Mesenchymal stem cell (in vitro differentiated cells and primary cell): ENCODE measurements around the gene C16orf96.
A peak's percentile ranks its signal among the peaks of the same experiment; 100 is the strongest.

ENCODE experiments used
- DNase-seq: peaks from one replicate; pipeline ENCODE4 v3.0.0-alpha.2; 2013
- H2AFZ ChIP-seq: one replicate; pipeline ENCODE4 v1.6.1; 2013; ENCODE audit warnings: low read depth, mild to moderate bottlenecking, control low read depth, inconsistent platforms, low read length, moderate library complexity
- H2AK5ac ChIP-seq: 2 replicates; pipeline ENCODE4 v1.6.1; 2013; ENCODE audit warnings: low read length, moderate library complexity, mild to moderate bottlenecking, inconsistent platforms; ENCODE audit not compliant: severe bottlenecking
- H2BK120ac ChIP-seq: one replicate; pipeline ENCODE4 v1.6.1; 2013; ENCODE audit warnings: low read depth, mild to moderate bottlenecking, inconsistent platforms, low read length, moderate library complexity
- H2BK12ac ChIP-seq, 2 experiments: one replicate each; pipeline ENCODE4 v1.6.1; 2013; ENCODE audit warnings: inconsistent platforms in 2 of 2, low read length in 2 of 2, mild to moderate bottlenecking in 2 of 2, moderate library complexity in 2 of 2, control low read depth in 1 of 2
- H2BK15ac ChIP-seq: one replicate; pipeline ENCODE4 v1.6.1; 2013; ENCODE audit warnings: mild to moderate bottlenecking, low read depth, inconsistent platforms; ENCODE audit not compliant: poor library complexity, severe bottlenecking
- H2BK5ac ChIP-seq: 2 replicates; pipeline ENCODE4 v1.6.1; 2013; ENCODE audit warnings: low read depth, mild to moderate bottlenecking, low read length, control low read depth, inconsistent platforms; ENCODE audit not compliant: poor library complexity, severe bottlenecking
- H3K14ac ChIP-seq, 2 experiments: one replicate each; pipeline ENCODE4 v1.6.1; 2013; ENCODE audit warnings: inconsistent platforms in 2 of 2, low read length in 2 of 2, control low read depth in 1 of 2, mild to moderate bottlenecking in 1 of 2, moderate library complexity in 1 of 2
- H3K18ac ChIP-seq, 2 experiments: one replicate each; pipeline ENCODE4 v1.6.1; 2013; ENCODE audit warnings: inconsistent platforms in 2 of 2, low read length in 2 of 2, control low read depth in 1 of 2, low read depth in 1 of 2, mild to moderate bottlenecking in 1 of 2
- H3K23ac ChIP-seq, 2 experiments: one replicate each; pipeline ENCODE4 v1.6.1; 2013; ENCODE audit warnings: inconsistent platforms in 2 of 2, low read length in 2 of 2, mild to moderate bottlenecking in 2 of 2, moderate library complexity in 2 of 2, control low read depth in 1 of 2
- H3K27ac ChIP-seq: 2 replicates; pipeline ENCODE4 v1.5.1; 2013; ENCODE audit warnings: mild to moderate bottlenecking, moderate library complexity, low read length, control low read depth, inconsistent platforms; ENCODE audit not compliant: poor library complexity, severe bottlenecking
- H3K27me3 ChIP-seq, 2 experiments: 2 replicates each; pipeline versions ENCODE4 v1.6.1 to v1.7.0; 2013; ENCODE audit warnings: low read length in 2 of 2, mild to moderate bottlenecking in 2 of 2, moderate library complexity in 2 of 2, control low read depth in 1 of 2, inconsistent platforms in 1 of 2; ENCODE audit not compliant: control insufficient read depth in 1 of 2, insufficient read depth in 1 of 2
- H3K36me3 ChIP-seq, 2 experiments: 2 replicates each; pipeline versions ENCODE4 v1.6.1 to v1.7.0; 2013; ENCODE audit warnings: low read length in 2 of 2, control low read depth in 1 of 2, inconsistent platforms in 1 of 2, low read depth in 1 of 2, mild to moderate bottlenecking in 1 of 2; ENCODE audit not compliant: insufficient read depth in 2 of 2, control insufficient read depth in 1 of 2
- H3K4ac ChIP-seq, 2 experiments: one replicate each; pipeline ENCODE4 v1.6.1; 2013; ENCODE audit warnings: inconsistent platforms in 2 of 2, low read length in 2 of 2, mild to moderate bottlenecking in 2 of 2, moderate library complexity in 2 of 2, control low read depth in 1 of 2, low read depth in 1 of 2
- H3K4me1 ChIP-seq: 2 replicates; pipeline ENCODE4 v1.6.1; 2013; ENCODE audit warnings: low read depth, low read length, control low read depth; ENCODE audit not compliant: control insufficient read depth, insufficient read depth
- H3K4me2 ChIP-seq: 2 replicates; pipeline ENCODE4 v1.6.1; 2013; ENCODE audit warnings: low read length, mild to moderate bottlenecking, inconsistent platforms; ENCODE audit not compliant: poor library complexity, severe bottlenecking
- H3K4me3 ChIP-seq, 2 experiments: 2 replicates each; pipeline versions ENCODE4 v1.5.1 to v1.7.0; 2013; ENCODE audit warnings: low read length in 2 of 2, mild to moderate bottlenecking in 2 of 2, control low read depth in 1 of 2, low read depth in 1 of 2; ENCODE audit not compliant: insufficient read depth in 1 of 2
- H3K79me1 ChIP-seq: replicated peaks from 2 replicates; pipeline ENCODE4 v1.6.1; 2013; ENCODE audit warnings: mild to moderate bottlenecking, control low read depth, low read length, inconsistent platforms; ENCODE audit not compliant: poor library complexity, severe bottlenecking
- H3K9ac ChIP-seq: 2 replicates; pipeline ENCODE4 v1.7.0; 2013; ENCODE audit warnings: mild to moderate bottlenecking, low read length, moderate library complexity
- H3K9me3 ChIP-seq: 2 replicates; pipeline ENCODE4 v1.7.0; 2013; ENCODE audit warnings: mild to moderate bottlenecking, low read length; ENCODE audit not compliant: control insufficient read depth
- H4K8ac ChIP-seq: one replicate; pipeline ENCODE4 v1.6.1; 2013; ENCODE audit warnings: inconsistent platforms, mild to moderate bottlenecking, low read length, moderate library complexity
- H4K91ac ChIP-seq: one replicate; pipeline ENCODE4 v1.6.1; 2013; ENCODE audit warnings: mild to moderate bottlenecking, low read length, inconsistent platforms
- WGBS: methylation state at CpG from one replicate; pipeline ENCODE4 v1.1.7; 2013; ENCODE audit warnings: mixed read lengths; 5-methylcytosine and 5-hydroxymethylcytosine counted together

Gene C16orf96

DNA sequence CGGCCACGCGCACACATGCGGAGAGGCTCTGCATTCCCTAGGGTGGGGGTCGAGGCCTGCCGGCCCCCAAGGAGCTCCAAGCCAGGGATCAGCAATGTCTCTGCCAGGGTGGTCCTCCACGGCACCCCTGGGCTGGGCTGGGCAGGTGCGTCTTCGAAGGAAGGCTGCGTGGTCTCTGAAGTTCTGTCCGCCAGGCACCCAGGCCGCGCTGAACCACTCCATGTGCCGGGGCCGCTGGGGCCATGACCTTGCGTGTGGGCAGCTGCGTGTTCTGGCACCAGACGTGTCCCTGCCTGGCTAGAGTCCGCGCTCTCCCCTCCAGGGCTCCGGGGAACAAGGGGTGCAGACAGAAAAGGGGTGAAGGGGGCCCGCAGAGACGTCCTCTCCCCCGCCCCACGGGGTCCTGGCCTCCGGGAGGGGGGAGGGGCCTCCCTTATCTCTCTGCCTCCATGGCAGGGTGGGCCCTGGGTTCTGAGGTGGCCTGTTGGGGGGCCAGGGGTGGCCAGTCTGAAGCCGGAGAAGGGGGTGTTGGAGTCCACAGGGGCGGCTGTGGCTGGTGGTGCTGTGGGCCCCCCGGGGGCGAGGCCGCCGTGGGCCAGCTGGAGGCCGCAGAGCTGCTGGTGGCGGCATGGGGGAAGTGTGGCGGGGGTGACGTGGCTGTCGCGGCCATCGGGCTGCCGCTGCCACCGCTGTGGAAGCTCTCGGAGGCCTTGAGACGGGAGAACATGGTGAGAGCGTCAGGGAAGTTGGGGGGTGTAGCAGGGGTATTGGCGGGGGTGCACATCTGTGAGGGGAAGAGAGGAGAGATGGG, 53.3 kb downstream of the C16orf96 start:
- Histone ChIP-seq H2BK12ac (no peak overlapping the region), H3K79me1 (peaks cover 41% of the 10 kb centered on the region), H3K9ac (no peak overlapping the region), H2BK120ac (no peak overlapping the region), H4K8ac (no peak overlapping the region), H3K4me3 (no peak overlapping the region), H3K27ac (no peak overlapping the region), H3K4me1 (peaks cover 56% of the 10 kb centered on the region), H3K18ac (no peak overlapping the region), H2BK15ac (no peak overlapping the region), H3K36me3 (peaks cover 19 to 59% of the 10 kb centered on the region in 2 experiments), H2AFZ (no peak overlapping the region), H4K91ac (no peak overlapping the region), H2BK5ac (no peak overlapping the region), H3K4ac (no peak overlapping the region), H3K23ac (no peak overlapping the region), H2AK5ac (no peak overlapping the region), H3K9me3 (no peaks in the 10 kb centered on the region), H3K4me2 (no peak overlapping the region), H3K14ac (no peak overlapping the region), H3K27me3 (peaks cover 0 to 11% of the 10 kb centered on the region in 2 experiments)
- no peak for DNase-seq
- 94% methylated on average over 45 of the region's 45 CpGs for WGBS

DNA sequence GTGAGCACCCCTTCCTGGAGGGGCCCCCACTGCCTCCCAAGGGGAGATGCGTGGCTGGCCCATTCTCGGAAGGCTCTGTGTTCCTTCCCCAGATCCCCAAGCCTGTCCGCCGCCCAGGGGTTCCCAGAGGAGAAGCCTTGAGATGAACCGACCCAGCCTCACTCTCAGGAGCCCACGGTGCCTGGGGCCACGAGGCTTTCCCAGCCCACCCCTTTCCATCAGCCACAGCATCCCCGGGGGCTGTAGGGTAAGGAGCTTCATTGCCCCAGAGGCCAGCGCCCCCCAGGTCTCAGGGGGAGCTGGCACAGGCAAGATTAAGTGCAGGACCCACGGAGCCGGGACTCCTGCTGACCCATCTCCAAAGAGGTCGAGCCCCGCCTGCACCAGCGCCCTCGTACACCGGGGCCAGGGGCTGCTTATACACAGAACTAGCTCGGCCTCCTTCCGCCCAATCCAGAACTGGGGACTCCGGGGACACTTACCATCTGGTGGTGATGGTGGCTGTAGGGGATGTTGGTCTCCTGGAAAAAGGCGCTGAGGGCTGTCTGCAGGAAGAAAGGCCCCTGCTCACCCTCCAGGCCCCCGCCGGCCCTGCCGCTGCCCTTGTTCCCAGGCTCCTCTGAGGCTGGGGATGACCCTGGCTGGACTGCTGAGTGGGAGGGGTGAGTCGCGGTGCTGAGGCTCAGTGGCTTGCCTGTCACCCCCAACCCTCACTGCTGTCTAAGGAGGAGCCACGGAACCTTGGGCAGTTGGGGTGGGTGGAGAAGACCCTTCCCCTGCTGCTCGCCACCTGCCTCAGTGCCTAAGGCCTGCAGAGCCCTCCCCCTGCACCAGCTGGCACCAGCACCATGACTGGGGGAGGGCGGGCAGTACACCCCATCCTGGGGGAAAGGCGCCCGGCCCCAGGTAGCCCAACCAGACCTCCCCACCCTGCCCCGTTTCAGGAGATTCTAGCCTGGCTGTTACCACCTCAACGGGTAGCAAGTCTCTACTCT, 54.2 kb downstream of the C16orf96 start:
- Histone ChIP-seq H2AK5ac (peak overlapping the region; percentile 17), H3K4ac (no peak overlapping the region), H2AFZ (no peak overlapping the region), H2BK15ac (no peak overlapping the region), H3K23ac (no peak overlapping the region), H4K8ac (peak overlapping the region; percentile 1), H3K4me1 (peaks cover 61% of the 10 kb centered on the region), H3K27me3 (peaks cover 0 to 2% of the 10 kb centered on the region in 2 experiments), H3K4me2 (no peak overlapping the region), H3K27ac (no peak overlapping the region), H2BK5ac (no peak overlapping the region), H3K79me1 (peaks cover 41% of the 10 kb centered on the region), H3K14ac (no peak overlapping the region), H3K4me3 (no peak overlapping the region), H3K18ac (no peak overlapping the region), H2BK120ac (no peak overlapping the region), H3K9me3 (no peaks in the 10 kb centered on the region), H4K91ac (no peak overlapping the region), H3K9ac (no peak overlapping the region), H2BK12ac (no peak overlapping the region), H3K36me3 (peaks cover 19 to 56% of the 10 kb centered on the region in 2 experiments)
- 91% methylated on average over 30 of the region's 32 CpGs for WGBS
- DNase-seq, result no peak

GRCh38 chr16:4611337-4612021, 55.3 kb downstream of the C16orf96 start:
- Histone ChIP-seq H3K4ac (no peak overlapping the region), H3K27ac (no peak overlapping the region), H3K27me3 (no peaks in the 10 kb centered on the region), H3K4me2 (no peak overlapping the region), H3K23ac (peak overlapping the region in 1 of 2 experiments; percentile 51), H2AK5ac (no peak overlapping the region), H3K9ac (no peak overlapping the region), H4K91ac (peak overlapping the region; percentile 77), H3K4me3 (no peak overlapping the region), H2AFZ (no peak overlapping the region), H2BK12ac (no peak overlapping the region), H3K9me3 (no peaks in the 10 kb centered on the region), H3K14ac (no peak overlapping the region), H2BK120ac (no peak overlapping the region), H3K79me1 (peaks cover 38% of the 10 kb centered on the region), H3K4me1 (peaks cover 64% of the 10 kb centered on the region), H2BK5ac (no peak overlapping the region), H3K18ac (no peak overlapping the region), H2BK15ac (no peak overlapping the region), H4K8ac (peak overlapping the region; percentile 12), H3K36me3 (peaks cover 19 to 54% of the 10 kb centered on the region in 2 experiments)
- DNase-seq, result peak; percentile 19
- whole genome bisulfite sequencing, result 90% methylated on average over 21 of the region's 22 CpGs
